HG03135 (cell line): Measurements from ENCODE around the gene OAF.
"Not testable (repeated sequence)": the region's sequence is repeated elsewhere in the genome, so short reads cannot be mapped to it uniquely, and the experiment has no call there.

Source experiments
- ATAC-seq: cut with Tn5 transposase; IDR thresholded peaks from one replicate; pipeline ENCODE4 v1.9.1; 2021; ENCODE audit warnings: mild to moderate bottlenecking, moderate library complexity; ENCODE audit not compliant: unreplicated experiment

Gene OAF

GRCh38 chr11:120239713-120240640, 29.1 kb downstream of the OAF start, which contains the start of gene POU2F3:
Gene POU2F3 (plus strand): TSS chr11:120240140. CDS start chr11:120240344, 204 bp downstream.
- ATAC-seq, result no peak

GRCh38 chr11:120240866-120241265, 30.0 kb downstream of the OAF start:
- no peak for ATAC-seq

- ATAC-seq, result no peak
Measured at GRCh38 chr11:120241277-120241676, 30.4 kb downstream of the OAF start.

- ATAC-seq, result no peak
Measured at GRCh38 chr11:120243221-120243620, 32.4 kb downstream of the OAF start.

GRCh38 chr11:120244476-120245365, 33.9 kb downstream of the OAF start:
- no peak for ATAC-seq

GRCh38 chr11:120245434-120245833, 34.6 kb downstream of the OAF start:
- ATAC-seq, result no peak

- ATAC-seq, result no peak
Measured at GRCh38 chr11:120248551-120249278, 37.9 kb downstream of the OAF start.

GRCh38 chr11:120249279-120250262, 38.7 kb downstream of the OAF start:
- ATAC-seq, result no peak

GRCh38 chr11:120253377-120253776, 42.5 kb downstream of the OAF start:
- ATAC-seq, result not testable (repeated sequence)

GRCh38 chr11:120254788-120255518, 44.1 kb downstream of the OAF start:
- ATAC-seq, result no peak

GRCh38 chr11:120255519-120255866, 44.7 kb downstream of the OAF start:
- ATAC-seq, result no peak

- ATAC-seq, result no peak
Measured at GRCh38 chr11:120256178-120256577, 45.3 kb downstream of the OAF start.

- no peak for ATAC-seq
Measured at GRCh38 chr11:120256779-120257178, 45.9 kb downstream of the OAF start.

GRCh38 chr11:120257346-120257745, 46.5 kb downstream of the OAF start:
- no peak for ATAC-seq

- ATAC-seq, result no peak
Measured at GRCh38 chr11:120258661-120259060, 47.8 kb downstream of the OAF start.

GRCh38 chr11:120259241-120259640, 48.4 kb downstream of the OAF start:
- no peak for ATAC-seq

GRCh38 chr11:120259988-120260565, 49.2 kb downstream of the OAF start:
- ATAC-seq, result no peak

- no peak for ATAC-seq
Measured at GRCh38 chr11:120260616-120261015, 49.8 kb downstream of the OAF start.

- no peak for ATAC-seq
Measured at GRCh38 chr11:120261321-120261720, 50.5 kb downstream of the OAF start.
